ENCODE data around the gene RAB28.
"Not testable (repeated sequence)": the region's sequence is repeated elsewhere in the genome, so short reads cannot be mapped to it uniquely, and the experiment has no call there.

Gene RAB28

GRCh38 chr4:13445841-13446790 is 38.0 kb downstream of the RAB28 start:
- DNase-seq: no peak

- DNase-seq: no peak
These were observed 42.6 kb downstream of the RAB28 start for GRCh38 chr4:13441506-13441905.

GRCh38 chr4:13436962-13437361 is 47.2 kb downstream of the RAB28 start:
- DNase-seq: no peak

- DNase-seq: no peak
These were observed 51.7 kb downstream of the RAB28 start for GRCh38 chr4:13432453-13432852.

- no peak for DNase-seq
These were observed 53.1 kb downstream of the RAB28 start for GRCh38 chr4:13430834-13431568.

GRCh38 chr4:13427599-13428325 is 56.4 kb downstream of the RAB28 start:
- DNase-seq: no peak

GRCh38 chr4:13415068-13415785 is 68.9 kb downstream of the RAB28 start:
- no peak for DNase-seq

GRCh38 chr4:13413729-13414437 is 70.3 kb downstream of the RAB28 start:
- no peak for DNase-seq

GRCh38 chr4:13411942-13412341 is 72.2 kb downstream of the RAB28 start:
- no peak for DNase-seq

- no peak for DNase-seq
These were observed 74.8 kb downstream of the RAB28 start for GRCh38 chr4:13409324-13409723.

GRCh38 chr4:13406156-13406555 is 78.0 kb downstream of the RAB28 start:
- DNase-seq: not testable (repeated sequence)

GRCh38 chr4:13403833-13404232 is 80.3 kb downstream of the RAB28 start:
- DNase-seq: no peak

GRCh38 chr4:13403326-13403725 is 80.8 kb downstream of the RAB28 start:
- DNase-seq: no peak

GRCh38 chr4:13399257-13399656 is 84.9 kb downstream of the RAB28 start:
- DNase-seq: no peak

GRCh38 chr4:13396161-13396560 is 88.0 kb downstream of the RAB28 start:
- DNase-seq: no peak

- DNase-seq: not testable (repeated sequence)
These were observed 94.2 kb downstream of the RAB28 start for GRCh38 chr4:13389901-13390300.

GRCh38 chr4:13386405-13387107 is 97.6 kb downstream of the RAB28 start:
- DNase-seq: no peak

- no peak for DNase-seq
These were observed 100.1 kb downstream of the RAB28 start for GRCh38 chr4:13384055-13384454.

GRCh38 chr4:13378973-13379759 is 105.0 kb downstream of the RAB28 start:
- no peak for DNase-seq

- DNase-seq: no peak
These were observed 113.1 kb downstream of the RAB28 start for GRCh38 chr4:13371048-13371447.
